ENCODE measurements around the gene INSL6. TPM values are rescaled to one million over a fixed set of nuclear protein-coding genes. Genes with fewer than 3 reads are reported as not detected.

INSL6 gene, protein sequence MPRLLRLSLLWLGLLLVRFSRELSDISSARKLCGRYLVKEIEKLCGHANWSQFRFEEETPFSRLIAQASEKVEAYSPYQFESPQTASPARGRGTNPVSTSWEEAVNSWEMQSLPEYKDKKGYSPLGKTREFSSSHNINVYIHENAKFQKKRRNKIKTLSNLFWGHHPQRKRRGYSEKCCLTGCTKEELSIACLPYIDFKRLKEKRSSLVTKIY
- total RNA-seq (2022; extraction: Qiagen RNA extraction; ENCODE audit: low read depth) = not detected in 5 replicates

DNA sequence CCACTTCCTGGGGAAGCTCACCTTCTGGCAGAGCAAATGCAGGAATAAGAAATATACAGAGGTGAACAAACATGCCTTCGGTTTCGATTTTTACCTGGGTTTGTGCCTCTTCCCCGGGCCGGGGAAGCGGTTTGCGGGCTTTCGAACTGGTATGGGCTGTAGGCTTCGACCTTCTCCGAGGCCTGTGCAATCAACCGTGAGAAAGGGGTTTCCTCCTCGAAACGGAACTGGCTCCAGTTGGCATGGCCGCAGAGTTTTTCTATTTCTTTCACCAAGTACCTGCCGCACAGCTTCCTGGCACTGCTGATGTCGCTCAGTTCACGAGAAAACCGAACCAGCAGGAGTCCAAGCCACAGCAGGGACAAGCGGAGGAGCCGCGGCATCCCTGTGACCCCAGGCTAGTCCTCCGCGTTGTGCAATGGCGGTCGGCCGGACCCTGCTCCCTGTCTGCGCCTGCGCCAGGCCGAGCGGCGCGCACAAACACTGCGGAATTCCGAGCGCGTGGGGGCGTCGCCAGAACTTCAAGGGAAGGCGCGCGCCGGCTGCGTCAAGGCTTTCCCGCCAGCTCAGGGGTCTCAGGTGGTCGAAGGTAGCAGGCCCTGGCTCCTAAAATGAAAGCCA is at the start of gene INSL6:
TSS of gene INSL6 (minus strand) at position 420 of the 621 bp plus-strand sequence. CDS start at position 383, 37 bp downstream.

DNA sequence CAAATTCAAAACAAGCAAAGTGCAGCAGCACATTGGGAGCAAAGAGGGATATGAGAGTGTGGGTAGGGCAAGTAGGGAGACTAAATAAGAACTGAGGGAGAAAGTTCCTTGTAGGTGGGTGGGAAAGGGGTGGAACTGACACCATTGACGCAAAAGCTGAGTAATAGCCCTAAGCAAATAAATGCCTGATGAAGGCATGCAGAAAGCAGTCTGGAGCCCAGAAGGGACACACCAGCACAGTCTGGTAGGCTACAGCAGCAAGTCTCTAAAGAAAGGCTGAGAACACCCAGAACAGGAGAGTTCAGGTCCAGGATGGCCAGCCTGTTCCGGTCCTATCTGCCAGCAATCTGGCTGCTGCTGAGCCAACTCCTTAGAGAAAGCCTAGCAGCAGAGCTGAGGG is 45.8 kb upstream of the INSL6 start, which contains the start of gene INSL4:
TSS of gene INSL4 (plus strand) at position 208 of the 400 bp plus-strand sequence. CDS start at position 313, 105 bp downstream.

Other genes starting within 250 kb of the INSL6 start
- gene JAK2, start 200.4 kb downstream of the INSL6 start, total RNA-seq (2022; extraction: Qiagen RNA extraction; ENCODE audit: low read depth) = 1.9 to 3.5 TPM (median 3.0 TPM) in 5 replicates
- 16.5 to 21.2 TPM (median 17.9 TPM) in 5 replicates for gene INSL4, start 45.8 kb upstream of the INSL6 start, total RNA-seq (2022; extraction: Qiagen RNA extraction; ENCODE audit: low read depth)
- gene RLN2, start 119.1 kb upstream of the INSL6 start, total RNA-seq (2022; extraction: Qiagen RNA extraction; ENCODE audit: low read depth) = 0.17 to 0.39 TPM (median 0.39 TPM) in 3 of 5 replicates, not detected in the others
- gene RLN1, start 154.2 kb upstream of the INSL6 start, total RNA-seq (2022; extraction: Qiagen RNA extraction; ENCODE audit: low read depth) = not detected in 5 replicates